ENCODE data around the gene ARL8A.

- TF ChIP-seq CTCF (IDR thresholded peaks at IDR 0.05) (no peak), POLR2A (IDR thresholded peaks at IDR 0.05) (no peak)
Observed at GRCh38 chr1:202110977-202111376, 33.6 kb downstream of the ARL8A start.

Measured in lower leg skin (tissue), 3 donors.